Osteocyte (in vitro differentiated cells): ENCODE measurements around the gene MED31. TPM values are rescaled to one million over a fixed set of nuclear protein-coding genes. Genes with fewer than 3 reads are reported as not detected.
"Not testable (repeated sequence)": the region's sequence is repeated elsewhere in the genome, so short reads cannot be mapped to it uniquely, and the experiment has no call there.

Experiments used
- DNase-seq: peaks from one replicate; pipeline ENCODE4 v3.0.0; 2021; ENCODE audit warnings: mixed read lengths; ENCODE audit not compliant: unreplicated experiment; ENCODE audit errors: extremely low spot score
- H3K27ac Mint-ChIP-seq: one replicate; pipeline ENCODE4 v1.8.0; 2021; ENCODE audit warnings: mild to moderate bottlenecking, mixed read lengths; ENCODE audit not compliant: unreplicated experiment
- H3K27me3 Mint-ChIP-seq: one replicate; pipeline ENCODE4 v1.8.0; 2021; ENCODE audit warnings: mixed read lengths; ENCODE audit not compliant: unreplicated experiment
- H3K36me3 Mint-ChIP-seq: one replicate; pipeline ENCODE4 v1.8.0; 2021; ENCODE audit warnings: mixed read lengths; ENCODE audit not compliant: unreplicated experiment
- H3K4me1 Mint-ChIP-seq: one replicate; pipeline ENCODE4 v1.8.0; 2021; ENCODE audit warnings: mixed read lengths; ENCODE audit not compliant: unreplicated experiment
- H3K4me3 Mint-ChIP-seq: one replicate; pipeline ENCODE4 v1.8.0; 2021; ENCODE audit warnings: mild to moderate bottlenecking, moderate library complexity, mixed read lengths; ENCODE audit not compliant: unreplicated experiment
- H3K9me3 Mint-ChIP-seq: one replicate; pipeline ENCODE4 v1.8.0; 2021; ENCODE audit warnings: mixed read lengths; ENCODE audit not compliant: unreplicated experiment
- CTCF ChIP-seq: fragments of 200-600 bp; sonication (generic); IDR thresholded peaks from 2 replicates; pipeline ENCODE4 v1.5.0; 2021; ENCODE audit warnings: antibody characterized with exemption, mild to moderate bottlenecking, moderate library complexity
- total RNA-seq: library from RNA; stranded (reverse); gene quantifications from 2 replicates; pipeline ENCODE4 v1.2.1, GENCODE V29; 2021

Gene MED31
- total RNA-seq, 1 donor from 2014 or later = 17.4 TPM

- Mint-ChIP-seq H3K4me1 (no peaks in the 10 kb centered on the region), H3K27me3 (peaks cover 12% of the 10 kb centered on the region), H3K36me3 (no peaks in the 10 kb centered on the region), H3K4me3 (no peak overlapping the region), H3K9me3 (no peaks in the 10 kb centered on the region), H3K27ac (no peak overlapping the region)
- no peak for TF ChIP-seq CTCF
- no peak for DNase-seq
Measured at GRCh38 chr17:6695565-6695964, 44.2 kb upstream of the MED31 start.

- H3K9me3 Mint-ChIP-seq = no peaks in the 10 kb centered on the region
- H3K27ac Mint-ChIP-seq = no peak overlapping the region
- no peak overlapping the region for H3K4me3 Mint-ChIP-seq
- DNase-seq = no peak
- no peak for TF ChIP-seq CTCF
- no peaks in the 10 kb centered on the region for H3K4me1 Mint-ChIP-seq
- peaks cover 11% of the 10 kb centered on the region for H3K27me3 Mint-ChIP-seq
- no peaks in the 10 kb centered on the region for H3K36me3 Mint-ChIP-seq
Measured at GRCh38 chr17:6695051-6695450, 43.6 kb upstream of the MED31 start.

- H3K27ac Mint-ChIP-seq, H3K4me3 Mint-ChIP-seq, H3K4me1 Mint-ChIP-seq, DNase-seq, H3K9me3 Mint-ChIP-seq, H3K36me3 Mint-ChIP-seq: not testable (repeated sequence)
- H3K27me3 Mint-ChIP-seq = peaks cover 11% of the 10 kb centered on the region
Measured at GRCh38 chr17:6691958-6692357, 40.6 kb upstream of the MED31 start.

- H3K36me3 Mint-ChIP-seq = no peaks in the 10 kb centered on the region
- H3K9me3 Mint-ChIP-seq = no peaks in the 10 kb centered on the region
- no peak overlapping the region for H3K27ac Mint-ChIP-seq
- no peak for DNase-seq
- TF ChIP-seq CTCF = no peak
- no peaks in the 10 kb centered on the region for H3K4me1 Mint-ChIP-seq
- no peak overlapping the region for H3K4me3 Mint-ChIP-seq
- peaks cover 11% of the 10 kb centered on the region for H3K27me3 Mint-ChIP-seq
Measured at GRCh38 chr17:6691546-6691945, 40.1 kb upstream of the MED31 start.

- no peaks in the 10 kb centered on the region for H3K36me3 Mint-ChIP-seq
- H3K27ac Mint-ChIP-seq = no peak overlapping the region
- no peaks in the 10 kb centered on the region for H3K4me1 Mint-ChIP-seq
- no peak overlapping the region for H3K4me3 Mint-ChIP-seq
- DNase-seq = no peak
- no peaks in the 10 kb centered on the region for H3K9me3 Mint-ChIP-seq
- peaks cover 11% of the 10 kb centered on the region for H3K27me3 Mint-ChIP-seq
- no peak for TF ChIP-seq CTCF
Measured at GRCh38 chr17:6690641-6691040, 39.2 kb upstream of the MED31 start.

GRCh38 chr17:6688944-6689343, 37.5 kb upstream of the MED31 start:
- Mint-ChIP-seq H3K27ac (no peak overlapping the region), H3K27me3 (peaks cover 9% of the 10 kb centered on the region), H3K4me3 (no peak overlapping the region), H3K9me3 (no peaks in the 10 kb centered on the region), H3K4me1 (no peaks in the 10 kb centered on the region), H3K36me3 (no peaks in the 10 kb centered on the region)
- DNase-seq = no peak
- TF ChIP-seq CTCF = no peak
